H1 (cell line): Measurements from ENCODE around the gene ZNF23. TPM values are rescaled to one million over a fixed set of nuclear protein-coding genes. Genes with fewer than 3 reads are reported as not detected.

Experiments
- CTCF ChIA-PET: fragments of 300-600 bp; sonication (Branson Sonifier 250); formaldehyde crosslinking; loops from one replicate; lab custom pipeline; 2021; ENCODE audit not compliant: partially characterized antibody; lab: Charles Lee
- POLR2A ChIA-PET: fragments of 300-600 bp; sonication (Branson Sonifier 250); formaldehyde crosslinking; loops from one replicate; lab custom pipeline; 2021; ENCODE audit warnings: inconsistent platforms; ENCODE audit not compliant: partially characterized antibody; lab: Charles Lee
- DNase-seq, 2 experiments: peaks; one replicate each; pipeline versions ENCODE4 v3.0.0 to v3.0.0-alpha.2; 2010 to 2022; ENCODE audit warnings: low spot score in 2 of 2, low read depth in 1 of 2, mixed read lengths in 1 of 2
- FAIRE-seq: peaks from 2 replicates; lab custom pipeline; 2011; peaks lifted over from hg19 to GRCh38; lab: Jason Lieb, UNC
- H2AFZ ChIP-seq: 2 replicates; pipeline ENCODE4 v1.8.1; 2012; ENCODE audit warnings: low read length, inconsistent platforms
- H2AK5ac ChIP-seq: 2 replicates; pipeline ENCODE4 v1.6.1; 2013; ENCODE audit warnings: low read depth, low read length
- H2BK120ac ChIP-seq: replicated peaks from 2 replicates; pipeline ENCODE3; 2013; ENCODE audit warnings: low read depth, low read length, inconsistent platforms
- H2BK12ac ChIP-seq: 2 replicates; pipeline ENCODE4 v1.6.1; 2013; ENCODE audit warnings: low read depth, low read length
- H2BK15ac ChIP-seq: 2 replicates; pipeline ENCODE4 v1.6.1; 2013; ENCODE audit warnings: low read length
- H2BK20ac ChIP-seq: 2 replicates; pipeline ENCODE4 v1.6.1; 2013; ENCODE audit warnings: low read length
- H2BK5ac ChIP-seq: 2 replicates; pipeline ENCODE4 v1.6.1; 2013; ENCODE audit warnings: low read depth, low read length
- H3K14ac ChIP-seq: 2 replicates; pipeline ENCODE4 v1.6.1; 2013; ENCODE audit warnings: inconsistent platforms; ENCODE audit not compliant: insufficient read length
- H3K18ac ChIP-seq: 2 replicates; pipeline ENCODE4 v1.6.1; 2013; ENCODE audit warnings: low read length; ENCODE audit errors: extremely low read depth
- H3K23ac ChIP-seq: 2 replicates; pipeline ENCODE4 v1.6.1; 2013; ENCODE audit warnings: inconsistent platforms; ENCODE audit not compliant: insufficient read length
- H3K23me2 ChIP-seq: 2 replicates; pipeline ENCODE4 v1.6.1; 2013; ENCODE audit warnings: low read depth, low read length
- H3K27ac ChIP-seq: 2 replicates; pipeline ENCODE4 v1.6.1; 2011; ENCODE audit warnings: low read depth, low read length, inconsistent platforms
- H3K27me3 ChIP-seq, 4 experiments: replicated peaks in 1 of 4; 1 replicate in 1 of 4; 2 replicates in 3 of 4; pipeline versions ENCODE4 v1.6.1 to v1.8.1; 2011 to 2013; ENCODE audit warnings: low read length in 3 of 4, mild to moderate bottlenecking in 3 of 4, inconsistent platforms in 2 of 4, mixed read lengths in 2 of 4, moderate library complexity in 1 of 4; ENCODE audit not compliant: control insufficient read depth in 3 of 4, insufficient read depth in 3 of 4; ENCODE audit errors: extremely low read depth in 1 of 4
- H3K36me3 ChIP-seq, 4 experiments: 2 replicates each; pipeline versions ENCODE4 v1.6.1 to v1.8.1; 2011 to 2013; ENCODE audit warnings: mild to moderate bottlenecking in 4 of 4, low read length in 3 of 4, moderate library complexity in 2 of 4, control low read depth in 1 of 4, inconsistent platforms in 1 of 4; ENCODE audit not compliant: insufficient read depth in 4 of 4, control insufficient read depth in 2 of 4
- H3K4ac ChIP-seq: replicated peaks from 2 replicates; pipeline ENCODE3; 2013; ENCODE audit warnings: low read length, low read depth, mixed read lengths, inconsistent platforms; ENCODE audit not compliant: insufficient read length
- H3K4me1 ChIP-seq, 4 experiments: replicated peaks in 1 of 4; 1 replicate in 1 of 4; 2 replicates in 3 of 4; pipeline versions ENCODE4 v1.6.1 to v1.8.1; 2011 to 2013; ENCODE audit warnings: low read length in 3 of 4, inconsistent platforms in 2 of 4, mixed read lengths in 1 of 4; ENCODE audit not compliant: insufficient read depth in 4 of 4, control insufficient read depth in 3 of 4
- H3K4me2 ChIP-seq, 2 experiments: 2 replicates each; pipeline versions ENCODE4 v1.6.1 to v1.8.1; 2011 to 2013; ENCODE audit warnings: low read depth in 2 of 2, low read length in 2 of 2, control low read depth in 1 of 2, inconsistent platforms in 1 of 2, mild to moderate bottlenecking in 1 of 2; ENCODE audit not compliant: insufficient read depth in 1 of 2
- H3K4me3 ChIP-seq, 4 experiments: fragments of 200-600, 300-600 bp in 1 of 4; sonication (generic), shearing (Covaris generic), sonication (Bioruptor Twin) in 1 of 4; 2 replicates each; pipeline versions ENCODE4 v1.5.1 to v1.8.1; 2011 to 2016; ENCODE audit warnings: low read length in 4 of 4, low read depth in 3 of 4, control low read depth in 2 of 4, inconsistent platforms in 2 of 4, mild to moderate bottlenecking in 2 of 4, mixed read lengths in 1 of 4, moderate library complexity in 1 of 4; ENCODE audit not compliant: insufficient read depth in 2 of 4; ENCODE audit errors: extremely low read depth in 1 of 4
- H3K56ac ChIP-seq: replicated peaks from 2 replicates; pipeline ENCODE3; 2013; ENCODE audit warnings: low read depth, mild to moderate bottlenecking, mixed read lengths, low read length, inconsistent platforms; ENCODE audit not compliant: insufficient read length
- H3K79me1 ChIP-seq: 2 replicates; pipeline ENCODE4 v1.6.1; 2013; ENCODE audit warnings: low read depth, low read length, control low read depth
- H3K79me2 ChIP-seq, 2 experiments: 2 replicates each; pipeline versions ENCODE4 v1.6.1 to v1.8.1; 2012 to 2013; ENCODE audit warnings: low read length in 2 of 2, mild to moderate bottlenecking in 2 of 2, inconsistent platforms in 1 of 2; ENCODE audit not compliant: insufficient read depth in 2 of 2, control insufficient read depth in 1 of 2
- H3K9ac ChIP-seq, 4 experiments: replicated peaks in 1 of 4; 1 replicate in 1 of 4; 2 replicates in 3 of 4; pipeline versions ENCODE4 v1.6.1 to v1.8.1; 2011 to 2013; ENCODE audit warnings: low read depth in 3 of 4, low read length in 3 of 4, control low read depth in 2 of 4, mild to moderate bottlenecking in 2 of 4, moderate library complexity in 2 of 4, inconsistent platforms in 1 of 4; ENCODE audit errors: extremely low read depth in 1 of 4
- H3K9me3 ChIP-seq, 2 experiments: 2 replicates each; pipeline versions ENCODE4 v1.6.1 to v1.8.1; 2012 to 2013; ENCODE audit warnings: mild to moderate bottlenecking in 2 of 2, moderate library complexity in 2 of 2, control low read depth in 1 of 2, inconsistent platforms in 1 of 2, low read depth in 1 of 2, low read length in 1 of 2, mixed read lengths in 1 of 2; ENCODE audit not compliant: insufficient read depth in 2 of 2
- H4K20me1 ChIP-seq, 2 experiments: replicated peaks in 1 of 2; 2 replicates each; pipeline versions ENCODE3 to v1.8.1; 2011 to 2013; ENCODE audit warnings: inconsistent platforms in 2 of 2, low read length in 2 of 2, mild to moderate bottlenecking in 1 of 2; ENCODE audit not compliant: insufficient read depth in 2 of 2, control insufficient read depth in 1 of 2
- H4K5ac ChIP-seq: 2 replicates; pipeline ENCODE4 v1.6.1; 2013; ENCODE audit warnings: low read length, low read depth, mixed read lengths, inconsistent platforms; ENCODE audit not compliant: insufficient read length
- H4K8ac ChIP-seq: 2 replicates; pipeline ENCODE4 v1.8.0; 2013; ENCODE audit warnings: mild to moderate bottlenecking, moderate library complexity, low read length, inconsistent platforms; ENCODE audit not compliant: insufficient read depth; ENCODE audit errors: extremely low read depth
- H4K91ac ChIP-seq: replicated peaks from 2 replicates; pipeline ENCODE3; 2013; ENCODE audit warnings: low read length, mixed read lengths, inconsistent platforms; ENCODE audit not compliant: insufficient read length
- BCL11A ChIP-seq, 2 experiments: IDR thresholded peaks; one replicate each; pipeline ENCODE4 v1.6.1; 2011; ENCODE audit warnings: low read depth in 2 of 2, low read length in 2 of 2, mild to moderate bottlenecking in 2 of 2
- CHD1 ChIP-seq: IDR thresholded peaks from 2 replicates; pipeline ENCODE4 v1.6.1; 2012; ENCODE audit warnings: low read depth, low read length, improper control_type of control experiment
- CREB1 ChIP-seq: IDR thresholded peaks from 2 replicates; pipeline ENCODE4 v1.6.1; 2012; ENCODE audit warnings: inconsistent platforms
- NRF1 ChIP-seq: IDR thresholded peaks from 2 replicates; pipeline ENCODE4 v1.6.1; 2011; ENCODE audit warnings: mild to moderate bottlenecking, low read depth, low read length, improper control_type of control experiment
- RAD21 ChIP-seq, 2 experiments: IDR thresholded peaks in 1 of 2; conservative IDR thresholded peaks in 1 of 2; 2 replicates each; pipeline ENCODE4 v1.6.1; 2011; ENCODE audit warnings: low read depth in 2 of 2, low read length in 2 of 2, improper control_type of control experiment in 1 of 2, inconsistent platforms in 1 of 2, mild to moderate bottlenecking in 1 of 2, moderate library complexity in 1 of 2
- SAP30 ChIP-seq: fragments of 300-600 bp; sonication (generic); IDR thresholded peaks from 2 replicates; pipeline ENCODE4 v1.7.1; 2012; ENCODE audit warnings: low read length, moderate library complexity, mild to moderate bottlenecking, inconsistent platforms; ENCODE audit not compliant: insufficient read depth, insufficient replicate concordance
- SP2 ChIP-seq: IDR thresholded peaks from 2 replicates; pipeline ENCODE4 v1.6.1; 2012; ENCODE audit warnings: mild to moderate bottlenecking, low read length, inconsistent platforms
- SRF ChIP-seq: IDR thresholded peaks from 2 replicates; pipeline ENCODE4 v1.6.1; 2011; ENCODE audit warnings: mild to moderate bottlenecking, low read depth, low read length, moderate library complexity
- YY1 ChIP-seq: IDR thresholded peaks from 2 replicates; pipeline ENCODE4 v1.6.1; 2011; ENCODE audit warnings: low read depth, mild to moderate bottlenecking, low read length
- WGBS, 2 experiments: shearing (Covaris generic) in 1 of 2; methylation state at CpG; one replicate each; pipeline versions ENCODE4 v1.1.6 to v1.1.7; 2013 to 2015; ENCODE audit warnings: low lambda C conversion rate in 2 of 2, mixed read lengths in 2 of 2, inconsistent platforms in 1 of 2, low coverage in 1 of 2, missing lambda C conversion rate in 1 of 2; ENCODE audit not compliant: insufficient replicate concordance in 2 of 2, insufficient coverage in 1 of 2, insufficient read length in 1 of 2; ENCODE audit errors: extremely low coverage in 1 of 2, missing lambda C conversion rate in 1 of 2; 5-methylcytosine and 5-hydroxymethylcytosine counted together
- polyA plus RNA-seq, 7 experiments: library from polyadenylated mRNA; depleted of rRNA in 3 of 7; stranded (reverse) in 5 of 7; unstranded in 2 of 7; fragments of >200 nt in 5 of 7; fragments of 200-250 nt in 2 of 7; gene quantifications; 1 replicate in 5 of 7; 2 replicates in 1 of 7; 4 replicates in 1 of 7; pipeline versions ENCODE4 v1.2.1 to v1.2.3, GENCODE V29; 2011 to 2013; ENCODE audit warnings: missing spikeins in 2 of 7, mixed read lengths in 2 of 7
- total RNA-seq: library from RNA; stranded (reverse); fragmentation: NEBNext Ultra II Directional; extraction: Animal tissue kit (Norgen Biotek cat#: 25700); gene quantifications from 2 replicates; pipeline ENCODE4 v1.2.1, GENCODE V29; 2021
- TF ChIP-seq, protein P1 (sequence below), 3 experiments: IDR thresholded peaks; 1 replicate in 2 of 3; 2 replicates in 1 of 3; pipeline versions ENCODE4 v1.5.1 to v1.6.1; 2011; ENCODE audit warnings: low read length in 3 of 3, mild to moderate bottlenecking in 3 of 3, inconsistent platforms in 2 of 3, low read depth in 1 of 3, moderate library complexity in 1 of 3; ENCODE audit not compliant: insufficient read depth in 1 of 3; ENCODE audit errors: control extremely low read depth in 1 of 3
- TF ChIP-seq, protein P2 (sequence below): IDR thresholded peaks from 2 replicates; pipeline ENCODE4 v1.6.1; 2012; ENCODE audit warnings: inconsistent platforms

The ZNF23 gene
- total and polyA plus RNA-seq, 2 of the 8 experiments (the other 6 are each of a cell fraction or from before 2014, with no cell fraction given): 2.4 to 10.2 TPM

DNA sequence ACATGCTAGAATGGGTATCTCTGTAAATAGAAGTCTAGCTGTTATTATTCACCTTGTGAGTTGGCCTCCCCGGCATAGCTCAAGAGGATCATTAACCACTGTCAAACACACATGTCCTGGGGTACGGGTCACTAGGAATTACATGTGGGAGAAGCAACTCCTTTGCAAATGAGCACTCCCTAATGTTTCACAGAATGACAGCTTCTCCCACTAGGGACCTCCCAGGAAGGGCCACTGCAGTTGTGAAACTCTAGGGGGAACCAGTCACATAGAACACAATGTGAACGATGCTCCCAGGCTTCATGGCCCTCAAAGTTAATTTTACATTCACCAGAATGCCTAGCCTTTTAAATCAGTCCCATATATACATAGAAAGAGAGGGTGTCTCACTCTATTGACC lies 39.5 kb upstream of the ZNF23 start:
- H3K4me1 ChIP-seq: no peaks in the 10 kb centered on the region
- H2BK15ac ChIP-seq: no peak overlapping the region
- no peak overlapping the region for H3K14ac ChIP-seq
- DNase-seq: no peak
- H3K4me2 ChIP-seq: no peak overlapping the region
- H2BK12ac ChIP-seq: no peak overlapping the region
- H3K79me1 ChIP-seq: no peaks in the 10 kb centered on the region
- H3K4ac ChIP-seq: no peak overlapping the region
- no peaks in the 10 kb centered on the region for H3K36me3 ChIP-seq
- no peaks in the 10 kb centered on the region for H3K23me2 ChIP-seq
- H2BK120ac ChIP-seq: no peak overlapping the region
- no peaks in the 10 kb centered on the region for H3K9me3 ChIP-seq
- H3K18ac ChIP-seq: no peak overlapping the region
- CTCF ChIA-PET: interaction anchor here (0.7 to 9.8 kb wide), 22 partner anchors 13 to 409 kb away, joined by 3 to 133 read pairs (median 9); partner anchors contain the start of genes CHST4, TLE7, ZNF19 and ZNF23
- H3K79me2 ChIP-seq: no peaks in the 10 kb centered on the region
- H3K9ac ChIP-seq: no peak overlapping the region
- no peak overlapping the region for H3K4me3 ChIP-seq
- no peak overlapping the region for H2BK5ac ChIP-seq
- H4K20me1 ChIP-seq: no peaks in the 10 kb centered on the region
- no peaks in the 10 kb centered on the region; a peak in 1 of 7 replicates for H3K27me3 ChIP-seq
- H3K27ac ChIP-seq: no peak overlapping the region
- H4K5ac ChIP-seq: no peak overlapping the region
- no peak overlapping the region for H4K91ac ChIP-seq
- no peak overlapping the region for H2AFZ ChIP-seq
- no peak overlapping the region for H3K56ac ChIP-seq
- no peak for FAIRE-seq
- no peak overlapping the region for H2AK5ac ChIP-seq
- no peak overlapping the region for H3K23ac ChIP-seq
- no peak overlapping the region for H2BK20ac ChIP-seq
- WGBS, 2 experiments: 76% methylated on average over 3 of the region's 3 CpGs; no CpG with 5 or more reads in 1 of the 2 experiments
- POLR2A ChIA-PET: interaction anchor here (0.6 to 0.8 kb wide), 2 partner anchors 16 to 76 kb away, joined by 3 to 4 read pairs; no protein-coding TSS in a partner anchor
- no peak overlapping the region for H4K8ac ChIP-seq
- TF ChIP-seq SAP30: no peak
- TF ChIP-seq YY1: no peak
- peak in 1 of 2 experiments; percentile 28; a peak in 1 of 4 replicates for TF ChIP-seq RAD21 (IDR thresholded peaks at IDR 0.05 in 1 of 2, conservative IDR thresholded peaks at IDR 0.05 in 1 of 2; ENCODE audit: low read depth in 2 of 2, low read length in 2 of 2)
- TF ChIP-seq, protein P1, sequence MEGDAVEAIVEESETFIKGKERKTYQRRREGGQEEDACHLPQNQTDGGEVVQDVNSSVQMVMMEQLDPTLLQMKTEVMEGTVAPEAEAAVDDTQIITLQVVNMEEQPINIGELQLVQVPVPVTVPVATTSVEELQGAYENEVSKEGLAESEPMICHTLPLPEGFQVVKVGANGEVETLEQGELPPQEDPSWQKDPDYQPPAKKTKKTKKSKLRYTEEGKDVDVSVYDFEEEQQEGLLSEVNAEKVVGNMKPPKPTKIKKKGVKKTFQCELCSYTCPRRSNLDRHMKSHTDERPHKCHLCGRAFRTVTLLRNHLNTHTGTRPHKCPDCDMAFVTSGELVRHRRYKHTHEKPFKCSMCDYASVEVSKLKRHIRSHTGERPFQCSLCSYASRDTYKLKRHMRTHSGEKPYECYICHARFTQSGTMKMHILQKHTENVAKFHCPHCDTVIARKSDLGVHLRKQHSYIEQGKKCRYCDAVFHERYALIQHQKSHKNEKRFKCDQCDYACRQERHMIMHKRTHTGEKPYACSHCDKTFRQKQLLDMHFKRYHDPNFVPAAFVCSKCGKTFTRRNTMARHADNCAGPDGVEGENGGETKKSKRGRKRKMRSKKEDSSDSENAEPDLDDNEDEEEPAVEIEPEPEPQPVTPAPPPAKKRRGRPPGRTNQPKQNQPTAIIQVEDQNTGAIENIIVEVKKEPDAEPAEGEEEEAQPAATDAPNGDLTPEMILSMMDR (IDR thresholded peaks at IDR 0.05; ENCODE audit: control extremely low read depth in 1 of 3, insufficient read depth in 1 of 3, low read depth in 1 of 3, low read length in 3 of 3): peak in 2 of 3 experiments; percentile 10 to 18; a peak in 2 of 4 replicates
- TF ChIP-seq NRF1: no peak
- TF ChIP-seq CREB1: no peak
- no peak for TF ChIP-seq SRF
- no peak for TF ChIP-seq SP2
- TF ChIP-seq CHD1: no peak
- TF ChIP-seq, protein P2, sequence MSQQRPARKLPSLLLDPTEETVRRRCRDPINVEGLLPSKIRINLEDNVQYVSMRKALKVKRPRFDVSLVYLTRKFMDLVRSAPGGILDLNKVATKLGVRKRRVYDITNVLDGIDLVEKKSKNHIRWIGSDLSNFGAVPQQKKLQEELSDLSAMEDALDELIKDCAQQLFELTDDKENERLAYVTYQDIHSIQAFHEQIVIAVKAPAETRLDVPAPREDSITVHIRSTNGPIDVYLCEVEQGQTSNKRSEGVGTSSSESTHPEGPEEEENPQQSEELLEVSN: no peak
- TF ChIP-seq BCL11A (IDR thresholded peaks at IDR 0.05; ENCODE audit: low read depth in 2 of 2, low read length in 2 of 2): no peak
